ENCODE results near the gene SH3BGR.

The SH3BGR gene

DNA sequence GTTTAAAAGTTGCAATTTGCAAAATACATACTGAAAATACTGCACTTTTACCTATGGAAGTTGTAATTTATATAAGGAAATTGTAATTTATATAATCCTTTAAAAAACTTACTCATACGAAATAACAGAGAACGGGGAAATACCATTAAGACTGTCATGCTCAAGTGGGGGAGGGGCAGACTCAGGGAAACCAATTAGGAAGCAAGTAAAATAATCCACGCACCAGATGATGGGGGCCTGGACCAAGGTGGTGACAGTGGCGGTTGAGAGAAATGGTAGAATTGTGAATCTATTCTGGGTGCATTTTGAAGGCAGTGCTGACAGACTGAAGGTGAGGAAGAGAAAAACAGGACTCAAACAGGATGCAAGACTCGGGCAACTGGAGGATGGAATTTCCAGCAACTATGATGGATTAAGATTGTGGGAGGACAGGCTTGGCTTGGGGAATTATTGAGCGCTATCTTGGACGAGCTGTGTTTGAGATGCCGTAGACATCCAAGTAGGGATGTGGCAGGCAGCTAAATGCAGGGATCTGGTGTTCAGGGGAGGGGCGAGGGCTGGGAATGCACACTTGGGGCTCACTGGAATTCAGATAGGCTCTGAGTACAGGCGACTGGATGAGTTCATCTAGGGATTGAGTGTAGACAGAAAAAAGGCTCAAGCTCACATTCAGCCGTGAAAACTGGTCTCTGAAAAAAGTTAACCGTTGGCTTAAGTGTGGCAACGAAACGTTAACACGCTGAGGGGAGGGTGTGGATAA is 7.2 kb upstream of the SH3BGR start:
- peak overlapping the region; percentile 69; the same call in 1 of the 2 replicates for H3K9ac ChIP-seq (ENCODE audit: low read depth, low read length)
- H3K27ac ChIP-seq (ENCODE audit: low read length): no peak overlapping the region
- H3K36me3 ChIP-seq (ENCODE audit: insufficient read depth, low read depth, low read length): no peaks in the 10 kb centered on the region
- H3K4me3 ChIP-seq (ENCODE audit: low read length): peak overlapping the region; percentile 91
- peaks cover 6% of the 10 kb centered on the region for H3K27me3 ChIP-seq (ENCODE audit: insufficient read depth, low read length)
- H3K9me3 ChIP-seq (ENCODE audit: insufficient read depth, low read depth, low read length): no peaks in the 10 kb centered on the region
- H3K4me1 ChIP-seq (ENCODE audit: insufficient read depth, low read length): peaks cover 8% of the 10 kb centered on the region

DNA sequence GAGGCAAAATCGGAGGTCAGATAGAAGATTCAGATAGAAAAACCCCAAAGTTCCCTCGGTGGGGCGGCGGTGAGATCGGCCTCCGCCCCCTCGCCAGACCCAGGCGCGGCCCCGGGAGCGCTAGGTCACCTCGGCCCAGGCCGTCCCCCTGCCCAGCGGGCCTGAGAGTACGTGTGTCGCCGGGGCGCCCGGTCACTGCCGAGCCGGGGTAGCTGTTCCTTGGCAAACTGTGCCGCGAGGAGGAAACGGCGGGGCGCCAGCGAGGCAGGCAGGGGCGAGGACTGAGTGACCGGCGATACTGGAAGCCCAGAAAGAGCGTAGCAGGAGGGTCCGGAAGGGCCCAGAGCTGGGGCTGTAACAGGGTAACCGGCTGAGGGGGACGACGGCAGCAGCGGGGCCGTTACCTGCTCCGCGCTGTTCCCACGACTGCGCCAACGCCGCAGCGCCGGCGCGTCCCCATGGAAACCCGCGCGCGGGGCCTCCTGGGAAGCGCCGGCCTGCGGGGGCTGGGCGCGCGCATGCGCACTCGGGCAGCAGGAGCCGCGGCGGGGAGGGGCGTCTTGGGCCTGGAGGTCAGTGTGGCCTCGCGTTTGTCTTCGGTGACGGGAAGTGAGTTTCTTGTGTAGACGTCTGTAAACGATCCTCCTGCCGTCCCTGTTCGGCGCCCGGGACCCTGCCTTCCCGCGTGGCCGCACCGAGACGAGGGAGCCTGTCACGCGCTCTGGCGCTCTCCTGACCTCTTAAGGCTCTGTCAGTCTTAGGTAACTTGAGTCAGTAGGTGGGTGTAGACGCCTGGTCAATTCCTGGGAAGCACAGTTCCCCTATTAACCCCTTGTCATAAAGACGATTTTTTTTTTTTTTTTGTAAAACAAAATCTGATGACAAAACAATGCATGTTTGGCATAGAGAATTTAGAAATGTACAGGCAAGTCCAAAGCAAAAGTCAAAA is 6.2 kb upstream of the SH3BGR start, which contains the start of gene LCA5L:
TSS of gene LCA5L (minus strand) at position 458 of the 949 bp plus-strand sequence. CDS start 17,285 bp downstream, outside the sequence.
- Histone ChIP-seq H3K27ac (ENCODE audit: low read length) (peak within 1 kb of the TSS; percentile 64), H3K27me3 (ENCODE audit: insufficient read depth, low read length) (peaks cover 6% of the 10 kb centered on the region), H3K4me1 (ENCODE audit: insufficient read depth, low read length) (peaks cover 8% of the 10 kb centered on the region), H3K4me3 (ENCODE audit: low read length) (peak within 1 kb of the TSS; percentile 91), H3K9me3 (ENCODE audit: insufficient read depth, low read depth, low read length) (no peaks in the 10 kb centered on the region), H3K9ac (ENCODE audit: low read depth, low read length) (peak within 1 kb of the TSS; percentile 84; the same call in 1 of the 2 replicates), H3K36me3 (ENCODE audit: insufficient read depth, low read depth, low read length) (no peaks in the 10 kb centered on the region)

DNA sequence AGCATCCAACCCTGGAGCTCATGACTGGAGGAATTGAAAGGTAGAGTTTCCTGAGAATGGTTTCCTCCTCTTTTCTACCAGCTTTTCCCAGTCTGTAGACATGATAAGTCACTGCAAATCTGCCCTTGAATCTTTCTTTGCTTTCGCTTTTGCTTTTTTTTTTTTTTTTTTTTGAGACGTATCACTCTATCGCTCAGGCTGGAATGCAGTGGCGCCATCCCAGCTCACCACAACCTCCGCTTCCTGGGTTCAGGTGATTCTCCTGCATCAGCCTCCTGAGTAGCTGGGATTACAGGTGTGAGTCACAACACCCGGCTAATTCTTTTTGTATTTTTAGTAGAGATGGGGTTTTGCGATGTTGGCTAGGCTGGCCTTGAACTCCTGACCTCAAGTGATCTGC is 4.5 kb upstream of the SH3BGR start:
- Histone ChIP-seq H3K4me1 (ENCODE audit: insufficient read depth, low read length) (peaks cover 12% of the 10 kb centered on the region), H3K36me3 (ENCODE audit: insufficient read depth, low read depth, low read length) (no peaks in the 10 kb centered on the region), H3K4me3 (ENCODE audit: low read length) (no peak overlapping the region), H3K27ac (ENCODE audit: low read length) (no peak overlapping the region), H3K27me3 (ENCODE audit: insufficient read depth, low read length) (peaks cover 6% of the 10 kb centered on the region), H3K9me3 (ENCODE audit: insufficient read depth, low read depth, low read length) (no peaks in the 10 kb centered on the region), H3K9ac (ENCODE audit: low read depth, low read length) (no peak overlapping the region)

DNA sequence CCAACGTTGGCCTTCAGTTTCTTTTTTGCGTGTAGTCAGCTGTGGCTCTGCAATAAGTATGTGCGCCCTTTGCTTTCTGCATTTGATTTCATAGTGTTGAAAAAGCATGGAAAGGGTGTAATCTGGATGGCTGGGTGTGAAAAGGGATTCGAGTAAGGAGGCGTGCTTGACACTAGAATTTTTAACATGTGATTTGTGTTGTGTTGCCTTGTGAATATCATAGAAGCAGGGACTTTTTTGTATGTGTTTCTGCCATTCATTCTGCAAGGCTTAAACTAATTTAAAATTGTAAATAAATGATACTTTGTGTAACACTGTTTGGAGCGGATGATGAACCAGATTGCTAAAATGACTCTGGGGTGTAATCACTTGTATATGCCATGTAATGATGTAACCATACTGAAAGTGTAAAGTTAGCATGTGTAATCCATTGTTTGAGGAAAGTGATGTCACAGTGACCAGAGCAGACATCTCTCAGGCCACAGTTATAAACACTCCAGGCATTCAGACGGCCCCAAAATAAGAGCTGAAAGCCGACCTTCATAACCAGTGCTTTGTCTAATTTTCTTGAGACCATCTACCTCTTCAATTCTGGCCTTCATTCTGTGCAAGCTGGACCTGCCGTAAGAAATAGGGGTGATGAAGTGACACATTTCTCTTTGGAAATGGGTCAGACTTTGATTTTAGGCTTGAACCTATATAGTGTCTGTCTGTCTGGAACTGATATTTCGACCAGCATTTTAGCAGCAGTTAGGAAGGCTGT is 618 bp downstream of the SH3BGR start:
- Histone ChIP-seq H3K9me3 (ENCODE audit: insufficient read depth, low read depth, low read length) (no peaks in the 10 kb centered on the region), H3K4me1 (ENCODE audit: insufficient read depth, low read length) (peaks cover 8% of the 10 kb centered on the region; the same call in 1 of the 2 replicates), H3K4me3 (ENCODE audit: low read length) (peak overlapping the region; percentile 64; the same call in 1 of the 2 replicates), H3K9ac (ENCODE audit: low read depth, low read length) (peak overlapping the region; percentile 44; the same call in 1 of the 2 replicates), H3K27ac (ENCODE audit: low read length) (no peak overlapping the region), H3K36me3 (ENCODE audit: insufficient read depth, low read depth, low read length) (no peaks in the 10 kb centered on the region), H3K27me3 (ENCODE audit: insufficient read depth, low read length) (no peaks in the 10 kb centered on the region)

DNA sequence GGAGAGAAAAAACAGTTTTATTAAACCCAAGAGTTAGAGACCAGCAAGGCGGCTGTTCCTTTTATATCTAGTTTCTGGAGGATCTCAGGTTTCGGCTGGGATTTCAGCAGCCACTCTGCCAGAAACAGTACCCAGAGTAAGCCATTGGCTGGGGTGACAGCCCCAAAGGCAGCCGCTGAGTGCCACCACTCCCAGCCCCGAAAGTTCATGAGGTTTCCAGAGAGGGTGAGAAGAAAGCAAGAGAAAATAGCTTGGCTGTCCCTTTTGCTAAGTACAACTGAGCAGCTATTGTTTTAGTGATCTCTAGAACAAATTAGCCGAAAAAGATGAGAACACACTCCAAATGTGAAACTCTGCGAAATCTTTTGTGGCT is 1.2 kb downstream of the SH3BGR start:
- H3K27me3 ChIP-seq (ENCODE audit: insufficient read depth, low read length): no peaks in the 10 kb centered on the region
- no peaks in the 10 kb centered on the region for H3K36me3 ChIP-seq (ENCODE audit: insufficient read depth, low read depth, low read length)
- H3K4me3 ChIP-seq (ENCODE audit: low read length): no peak overlapping the region
- H3K9me3 ChIP-seq (ENCODE audit: insufficient read depth, low read depth, low read length): no peaks in the 10 kb centered on the region
- H3K4me1 ChIP-seq (ENCODE audit: insufficient read depth, low read length): peaks cover 8% of the 10 kb centered on the region; the same call in 1 of the 2 replicates
- H3K27ac ChIP-seq (ENCODE audit: low read length): no peak overlapping the region
- H3K9ac ChIP-seq (ENCODE audit: low read depth, low read length): peak overlapping the region; percentile 44; the same call in 1 of the 2 replicates

DNA sequence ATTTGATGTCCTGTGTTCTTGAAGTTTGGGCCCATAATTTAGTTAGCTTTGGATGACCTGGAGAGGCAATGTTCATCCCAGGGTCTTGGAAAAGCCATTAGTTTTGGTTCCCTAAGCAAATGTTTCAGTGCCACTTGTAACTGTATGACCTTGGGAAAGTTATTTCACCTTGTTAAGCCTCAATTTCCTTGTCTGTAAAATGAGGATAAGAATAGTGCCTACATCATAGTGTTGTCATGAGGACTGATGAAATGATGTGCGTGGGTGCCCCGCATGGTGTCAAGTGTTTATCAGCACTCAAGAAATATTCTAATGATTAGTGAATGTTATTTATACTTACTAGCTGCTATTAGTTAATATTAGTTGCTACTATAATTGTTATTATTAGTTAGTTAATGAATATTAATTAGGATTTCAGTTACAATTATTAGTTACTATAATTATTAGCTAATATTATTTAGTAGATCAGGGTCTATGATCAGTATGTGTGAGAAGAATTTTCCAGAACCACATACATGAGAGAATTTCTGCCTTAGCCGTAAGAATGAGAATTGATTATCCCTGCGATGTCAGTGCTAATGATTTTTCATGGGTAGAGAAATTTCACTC is 1.9 kb downstream of the SH3BGR start:
- Histone ChIP-seq H3K4me1 (ENCODE audit: insufficient read depth, low read length) (peaks cover 8% of the 10 kb centered on the region; the same call in 1 of the 2 replicates), H3K27me3 (ENCODE audit: insufficient read depth, low read length) (no peaks in the 10 kb centered on the region), H3K36me3 (ENCODE audit: insufficient read depth, low read depth, low read length) (no peaks in the 10 kb centered on the region), H3K9ac (ENCODE audit: low read depth, low read length) (no peak overlapping the region), H3K4me3 (ENCODE audit: low read length) (no peak overlapping the region), H3K27ac (ENCODE audit: low read length) (no peak overlapping the region), H3K9me3 (ENCODE audit: insufficient read depth, low read depth, low read length) (no peaks in the 10 kb centered on the region)

DNA sequence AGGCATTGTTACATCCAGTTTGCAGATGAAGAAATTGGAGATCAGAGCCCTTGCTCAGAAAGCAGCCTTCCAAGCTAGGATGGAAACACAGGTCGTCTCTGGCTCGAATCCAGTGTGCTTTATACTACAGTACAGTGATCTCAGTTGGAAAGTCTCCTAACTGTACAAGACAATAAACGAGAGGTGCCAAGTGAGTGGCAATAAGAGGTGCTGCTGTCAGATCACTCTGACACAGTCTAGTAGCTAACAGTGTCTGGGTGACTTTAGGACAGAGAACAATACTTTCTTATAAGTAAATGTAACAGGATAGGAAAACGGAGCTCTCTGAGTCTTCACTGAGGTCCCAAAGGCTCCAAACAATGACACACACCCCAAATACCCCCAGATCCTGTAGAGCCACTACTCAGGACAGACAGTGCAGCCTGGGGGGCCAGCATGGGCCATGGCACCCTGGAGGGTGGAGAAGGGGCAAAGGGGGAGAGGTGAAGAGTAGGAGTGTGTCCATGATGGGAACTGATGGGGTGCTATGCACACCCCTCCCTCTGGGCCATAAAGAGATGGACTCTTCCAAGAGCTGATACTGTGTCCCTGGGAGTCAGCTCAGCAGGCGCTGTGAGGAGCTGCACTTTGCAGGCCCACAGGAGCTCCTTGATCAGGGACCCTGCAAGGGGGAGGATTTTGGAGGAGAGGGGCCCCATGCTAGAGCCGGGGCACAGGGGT is 3.3 kb downstream of the SH3BGR start:
- H3K9ac ChIP-seq (ENCODE audit: low read depth, low read length): no peak overlapping the region
- H3K36me3 ChIP-seq (ENCODE audit: insufficient read depth, low read depth, low read length): no peaks in the 10 kb centered on the region
- peaks cover 8% of the 10 kb centered on the region; the same call in 1 of the 2 replicates for H3K4me1 ChIP-seq (ENCODE audit: insufficient read depth, low read length)
- H3K4me3 ChIP-seq (ENCODE audit: low read length): no peak overlapping the region
- no peak overlapping the region for H3K27ac ChIP-seq (ENCODE audit: low read length)
- no peaks in the 10 kb centered on the region for H3K9me3 ChIP-seq (ENCODE audit: insufficient read depth, low read depth, low read length)
- H3K27me3 ChIP-seq (ENCODE audit: insufficient read depth, low read length): no peaks in the 10 kb centered on the region

DNA sequence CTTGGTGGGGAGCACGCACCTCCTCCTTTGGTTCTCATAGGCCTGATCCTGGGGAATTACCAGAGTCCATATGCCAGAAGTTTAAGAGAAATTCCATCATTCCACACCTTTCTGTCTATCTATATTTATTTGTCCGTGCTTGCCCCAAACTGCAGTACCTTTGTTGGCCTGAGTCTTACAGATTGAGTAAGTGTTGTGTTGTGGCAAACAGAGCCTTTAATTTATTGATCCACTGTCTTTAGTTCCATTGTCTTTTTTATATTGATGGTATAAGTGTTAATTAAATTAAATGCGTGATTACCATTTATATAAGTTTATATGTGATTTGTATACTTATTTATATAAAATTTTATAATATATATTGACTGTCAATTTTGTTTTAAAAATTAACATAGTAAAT is 4.9 kb downstream of the SH3BGR start:
- no peak overlapping the region for H3K4me3 ChIP-seq (ENCODE audit: low read length)
- no peak overlapping the region for H3K9ac ChIP-seq (ENCODE audit: low read depth, low read length)
- no peaks in the 10 kb centered on the region for H3K36me3 ChIP-seq (ENCODE audit: insufficient read depth, low read depth, low read length)
- no peaks in the 10 kb centered on the region for H3K27me3 ChIP-seq (ENCODE audit: insufficient read depth, low read length)
- peaks cover 4% of the 10 kb centered on the region; the same call in 1 of the 2 replicates for H3K4me1 ChIP-seq (ENCODE audit: insufficient read depth, low read length)
- H3K27ac ChIP-seq (ENCODE audit: low read length): no peak overlapping the region
- H3K9me3 ChIP-seq (ENCODE audit: insufficient read depth, low read depth, low read length): no peaks in the 10 kb centered on the region

DNA sequence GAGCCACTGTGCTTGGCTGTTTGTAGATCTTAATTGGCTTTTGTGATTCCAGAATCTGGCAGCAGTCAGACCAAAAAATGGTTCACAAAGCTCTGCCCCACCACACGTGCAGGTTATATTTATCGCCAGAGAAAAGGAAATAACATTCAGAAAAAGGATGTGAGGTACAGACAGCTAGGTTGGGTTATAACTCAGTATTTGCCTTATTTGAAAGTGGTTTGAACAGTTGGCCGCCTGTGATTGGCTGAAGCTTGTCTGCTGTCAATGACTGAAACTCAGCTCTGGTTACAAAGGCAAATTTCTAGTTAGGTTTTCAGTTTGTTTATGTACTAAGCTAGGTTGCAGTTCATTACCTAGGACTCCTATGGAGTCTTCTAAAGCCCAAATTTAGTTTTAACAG is 9.6 kb downstream of the SH3BGR start:
- no peaks in the 10 kb centered on the region for H3K27me3 ChIP-seq (ENCODE audit: insufficient read depth, low read length)
- no peak overlapping the region for H3K4me3 ChIP-seq (ENCODE audit: low read length)
- H3K36me3 ChIP-seq (ENCODE audit: insufficient read depth, low read depth, low read length): no peaks in the 10 kb centered on the region
- no peak overlapping the region for H3K27ac ChIP-seq (ENCODE audit: low read length)
- no peak overlapping the region for H3K9ac ChIP-seq (ENCODE audit: low read depth, low read length)
- H3K4me1 ChIP-seq (ENCODE audit: insufficient read depth, low read length): no peaks in the 10 kb centered on the region
- no peaks in the 10 kb centered on the region for H3K9me3 ChIP-seq (ENCODE audit: insufficient read depth, low read depth, low read length)

DNA sequence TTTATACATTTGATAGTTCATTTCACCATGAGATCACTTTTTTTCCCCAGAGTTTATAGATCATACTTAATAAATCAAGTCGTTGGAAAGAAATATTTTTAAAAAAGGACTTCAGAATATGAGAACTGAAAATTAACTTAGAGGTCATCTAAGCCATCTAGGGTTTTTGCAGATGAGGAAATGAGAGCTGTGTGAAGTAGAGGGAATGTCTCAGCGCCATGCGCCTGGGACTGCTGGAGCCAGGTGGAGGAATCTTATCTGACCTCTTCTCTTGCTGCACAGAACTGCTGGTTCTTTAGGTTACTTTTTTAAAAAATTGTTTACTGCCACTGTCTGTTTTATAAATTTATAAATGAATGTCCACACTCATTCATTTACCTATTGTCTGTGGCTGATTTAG is 11.5 kb downstream of the SH3BGR start:
- Histone ChIP-seq H3K4me1 (ENCODE audit: insufficient read depth, low read length) (no peaks in the 10 kb centered on the region), H3K4me3 (ENCODE audit: low read length) (no peak overlapping the region), H3K27me3 (ENCODE audit: insufficient read depth, low read length) (no peaks in the 10 kb centered on the region), H3K9me3 (ENCODE audit: insufficient read depth, low read depth, low read length) (no peaks in the 10 kb centered on the region), H3K9ac (ENCODE audit: low read depth, low read length) (no peak overlapping the region), H3K36me3 (ENCODE audit: insufficient read depth, low read depth, low read length) (no peaks in the 10 kb centered on the region), H3K27ac (ENCODE audit: low read length) (no peak overlapping the region)

All from iPS-20b (cell line).